Suppressor macrophage treated with lipopolysaccharide for 1 hour (primary cell): ENCODE data around the gene CCDC28A.

Source experiments
- DNase-seq, 3 donors: peaks; one replicate each; pipeline ENCODE4 v3.0.0-alpha.2; 2020 to 2022

The CCDC28A gene

DNA sequence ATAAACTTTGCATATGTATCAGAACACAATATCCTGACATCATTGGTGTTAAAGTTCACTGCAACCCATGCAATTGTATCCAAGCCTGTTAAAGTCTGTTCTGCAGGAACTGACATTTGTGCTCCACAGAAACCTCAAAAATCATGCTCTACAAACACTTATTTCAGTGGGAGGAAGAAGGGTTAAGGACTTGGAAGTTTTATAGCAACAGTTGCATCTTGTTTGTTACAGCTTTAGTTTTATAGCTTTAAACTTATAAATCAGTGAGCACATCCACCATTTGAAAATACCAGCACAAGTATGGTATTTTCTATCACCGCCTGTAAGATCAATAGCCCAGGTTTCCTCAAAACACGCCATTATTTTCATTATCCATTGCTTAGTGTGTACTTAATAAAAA lies 23.2 kb downstream of the CCDC28A start:
- no peak for DNase-seq

DNA sequence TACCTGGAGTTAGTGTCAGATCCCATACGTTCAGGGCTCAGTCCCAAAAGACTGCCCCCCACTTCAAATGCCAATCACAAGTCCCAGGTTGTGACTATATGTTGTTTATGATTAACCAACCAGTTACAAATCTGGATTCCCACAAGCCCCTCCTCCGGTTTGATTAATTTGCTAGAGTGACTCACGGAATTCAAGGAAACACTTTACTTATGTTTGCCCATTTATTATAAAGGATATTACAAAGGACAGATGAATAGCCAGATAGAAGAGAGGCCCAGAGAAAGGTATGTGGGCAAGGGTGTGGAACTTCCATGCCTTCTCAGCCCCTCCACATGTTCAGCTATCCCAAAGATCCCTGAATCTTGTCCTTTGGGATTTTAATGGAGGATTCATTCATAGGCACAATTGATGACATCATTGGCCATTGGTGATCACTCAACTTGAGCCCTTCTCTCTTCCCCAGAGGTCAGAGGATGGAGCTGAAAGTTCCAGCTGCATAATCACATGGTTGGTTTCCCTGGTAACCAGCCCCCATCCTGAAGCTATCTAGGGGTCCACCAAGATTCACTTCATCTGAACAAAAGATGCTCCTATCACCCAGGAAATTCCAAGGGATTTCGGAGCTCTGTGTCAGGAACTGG lies 24.4 kb downstream of the CCDC28A start:
- DNase-seq = no peak

GRCh38 chr6:138800377-138801150 lies 27.0 kb downstream of the CCDC28A start:
- DNase-seq = no peak

DNA sequence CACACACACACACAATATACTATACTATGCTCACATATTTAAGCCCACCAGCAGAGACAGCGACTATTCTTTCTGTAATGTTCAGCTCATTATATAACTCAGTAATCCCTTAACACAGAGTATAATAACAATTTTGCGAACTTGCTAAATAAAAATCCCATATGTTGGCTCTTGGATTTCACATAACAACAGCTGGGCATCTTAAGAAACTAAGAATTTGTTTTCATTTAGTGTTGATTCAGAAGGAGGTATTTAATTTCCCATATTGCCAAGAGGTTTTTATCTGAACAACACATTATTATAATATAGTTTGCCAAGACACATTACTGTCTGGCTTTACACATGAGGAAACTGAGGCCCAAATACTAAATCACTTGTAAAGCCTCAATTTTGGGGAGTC lies 29.8 kb downstream of the CCDC28A start:
- DNase-seq = no peak

DNA sequence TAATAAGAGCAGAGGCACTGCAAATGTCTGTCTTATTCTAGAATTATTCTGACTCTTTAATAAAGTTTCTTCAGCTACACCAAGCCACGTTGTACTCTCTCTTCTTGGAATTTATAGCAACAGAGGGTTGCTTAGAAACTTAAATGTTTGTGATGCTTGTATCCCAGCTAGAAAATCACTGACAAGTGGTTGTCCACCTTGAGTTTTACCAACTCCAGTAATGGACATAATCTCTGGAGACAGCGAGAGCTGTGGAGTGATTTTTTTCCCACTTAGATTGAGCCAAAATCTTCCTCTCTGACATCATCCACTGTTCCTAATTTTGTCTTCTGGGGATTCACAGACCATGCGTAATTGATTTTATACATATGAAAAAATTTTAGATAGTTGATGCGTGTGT lies 30.3 kb downstream of the CCDC28A start:
- DNase-seq = no peak

- DNase-seq = peak; percentile 44 to 57 (median 49)
Observed at GRCh38 chr6:138805016-138805765, 31.6 kb downstream of the CCDC28A start.

DNA sequence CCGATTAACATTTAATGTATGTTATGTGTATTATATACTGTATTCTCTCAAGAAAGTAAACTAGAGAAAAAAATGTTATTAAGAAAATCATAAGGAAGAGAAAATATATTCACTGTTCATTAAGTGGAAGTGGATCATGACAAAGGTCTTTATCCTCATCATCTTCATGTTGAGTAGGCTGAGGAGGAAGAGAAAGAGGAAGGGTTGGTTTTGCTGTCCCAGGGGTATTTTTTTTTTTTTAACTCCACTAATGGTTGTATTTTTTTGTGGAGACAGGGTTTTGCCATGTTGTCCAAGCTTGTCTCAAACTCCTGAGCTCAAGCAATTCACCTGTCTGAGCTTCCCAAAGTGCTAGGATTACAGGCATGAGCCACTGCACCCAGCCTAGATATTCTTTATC lies 33.3 kb downstream of the CCDC28A start:
- DNase-seq = peak; percentile 20 to 41 (median 21)

GRCh38 chr6:138809677-138810076 lies 36.1 kb downstream of the CCDC28A start:
- DNase-seq = no peak

DNA sequence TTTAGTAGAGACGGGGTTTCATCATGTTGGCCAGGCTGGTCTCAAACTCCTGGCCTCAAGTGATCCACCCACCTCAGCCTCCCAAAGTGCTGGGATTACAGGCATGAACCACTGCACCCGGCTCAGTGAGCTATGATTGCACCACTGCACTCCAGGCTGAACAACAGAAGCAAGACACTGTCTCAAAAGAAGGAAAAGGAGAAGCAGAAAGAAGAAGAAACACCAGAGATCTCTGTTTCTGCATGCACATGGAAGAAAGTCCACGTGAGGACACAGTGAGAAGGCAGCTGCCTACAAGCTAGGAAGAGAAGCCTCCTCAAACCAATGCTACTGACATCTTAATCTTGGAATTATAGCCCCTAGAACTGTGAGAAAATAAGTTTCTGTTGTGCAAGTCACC lies 38.3 kb downstream of the CCDC28A start:
- DNase-seq = peak; percentile 35 to 58 (median 56)

DNA sequence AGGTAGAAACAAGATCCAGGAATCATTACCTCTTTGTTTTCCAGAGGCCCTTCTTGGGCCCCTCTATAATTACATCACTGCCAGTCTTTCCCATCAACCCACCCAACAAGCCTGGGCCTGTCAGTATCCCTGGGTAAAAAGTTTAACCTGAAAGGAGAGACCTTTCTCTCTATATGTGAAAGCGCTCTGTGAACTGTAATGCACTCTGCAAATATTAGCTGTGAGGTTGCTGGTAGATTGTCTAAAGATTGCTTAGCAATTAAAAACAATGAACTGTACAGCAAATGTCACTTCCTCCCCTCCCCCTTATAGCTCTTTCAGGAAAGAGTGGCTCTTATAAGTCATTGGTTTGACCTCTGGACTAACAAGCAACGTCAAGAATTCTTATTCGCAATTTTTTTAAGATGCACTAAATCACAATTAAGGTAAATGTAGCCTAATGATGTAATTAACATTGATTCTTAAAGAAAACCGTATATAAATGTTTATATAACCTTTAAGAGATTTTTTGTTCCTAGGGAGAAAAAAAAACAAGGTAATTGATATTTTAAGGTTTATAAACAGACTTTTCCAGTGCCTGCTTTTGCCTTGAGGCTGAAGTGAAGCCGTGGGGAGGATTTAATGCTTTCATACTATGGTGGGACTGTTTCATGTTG lies 40.7 kb downstream of the CCDC28A start:
- DNase-seq = no peak

- DNase-seq = no peak
Observed at GRCh38 chr6:138815221-138815620, 41.7 kb downstream of the CCDC28A start.

DNA sequence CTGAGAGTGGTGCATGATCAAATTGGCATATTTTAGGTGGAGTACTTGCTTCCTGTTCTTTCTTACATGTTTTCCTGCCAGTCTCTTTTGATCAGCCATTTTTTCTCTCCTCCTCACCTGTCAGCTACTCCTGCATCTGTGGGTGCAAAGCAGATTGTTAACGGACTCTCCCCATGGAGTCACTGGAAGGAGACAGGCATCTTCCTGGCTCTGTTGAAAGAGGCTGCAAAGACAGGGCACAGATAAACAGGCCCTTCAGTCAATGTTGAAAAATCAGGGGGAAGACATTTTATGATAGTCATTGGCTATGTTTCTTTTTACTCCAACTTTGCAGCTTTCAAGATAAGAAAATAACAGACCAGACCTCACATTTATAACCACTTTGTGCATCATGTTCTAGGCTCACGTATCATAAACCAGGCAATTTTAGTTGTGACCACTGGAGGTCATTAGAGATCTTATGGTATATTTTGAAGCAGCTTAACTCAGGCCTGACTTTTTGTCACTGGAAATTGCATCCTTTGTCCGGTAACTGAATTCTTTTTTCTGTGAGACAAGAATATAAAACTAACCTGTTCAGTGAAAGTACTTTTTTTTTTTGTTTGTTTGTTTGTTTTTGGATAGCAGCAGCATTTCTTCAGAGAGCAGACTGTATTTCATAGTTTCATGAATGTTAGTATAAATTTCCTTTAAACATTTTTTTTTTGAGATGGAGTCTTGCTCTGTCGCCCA lies 42.4 kb downstream of the CCDC28A start:
- DNase-seq = peak; percentile 52 to 75 (median 69)

- DNase-seq = peak; percentile 5 to 34 (median 16)
Observed at GRCh38 chr6:138817799-138818198, 44.2 kb downstream of the CCDC28A start.

- peak in 2 of 3 donors; percentile 24 for DNase-seq
Observed at GRCh38 chr6:138818496-138819194, 45.1 kb downstream of the CCDC28A start.

DNA sequence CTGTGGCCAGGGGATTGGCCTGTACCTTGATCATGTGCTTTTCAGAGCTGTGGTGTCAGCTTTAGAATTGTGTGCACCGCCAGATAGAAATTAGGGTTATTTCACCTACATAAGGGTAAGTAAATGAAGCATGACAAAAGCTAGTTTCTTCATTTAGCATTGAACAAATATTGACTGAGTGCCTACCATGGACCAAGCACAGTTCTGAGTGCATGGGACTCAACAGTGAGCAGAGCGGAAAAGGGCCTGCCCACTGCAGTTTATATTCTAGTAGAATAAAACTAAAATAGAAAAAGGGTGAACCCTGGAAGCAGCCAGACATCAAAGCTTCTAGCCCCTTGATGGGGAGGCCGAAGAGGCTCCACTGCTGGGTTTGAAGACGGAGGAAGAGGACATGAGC lies 48.0 kb downstream of the CCDC28A start:
- DNase-seq = no peak

- DNase-seq = no peak
Observed at GRCh38 chr6:138824482-138825144, 51.0 kb downstream of the CCDC28A start.

- no peak for DNase-seq
Observed at GRCh38 chr6:138830248-138830647, 56.7 kb downstream of the CCDC28A start.

- no peak for DNase-seq
Observed at GRCh38 chr6:138832182-138832581, 58.6 kb downstream of the CCDC28A start.

GRCh38 chr6:138833816-138834539 lies 60.4 kb downstream of the CCDC28A start:
- DNase-seq = no peak

GRCh38 chr6:138837246-138837645 lies 63.7 kb downstream of the CCDC28A start:
- DNase-seq = no peak
